ENCODE data around the gene PCBP4.
"Not testable (repeated sequence)": the region's sequence is repeated elsewhere in the genome, so short reads cannot be mapped to it uniquely, and the experiment has no call there.

The PCBP4 gene

GRCh38 chr3:51937611-51938450, 29.4 kb downstream of the PCBP4 start:
- DNase-seq, result no peak

- DNase-seq, result no peak
Observed at GRCh38 chr3:51937014-51937413, 30.2 kb downstream of the PCBP4 start.

GRCh38 chr3:51935886-51936755, 31.1 kb downstream of the PCBP4 start:
- DNase-seq, result no peak

- DNase-seq, result no peak
Observed at GRCh38 chr3:51934991-51935885, 32.0 kb downstream of the PCBP4 start.

GRCh38 chr3:51934139-51934850, 33.0 kb downstream of the PCBP4 start:
- no peak for DNase-seq

GRCh38 chr3:51933471-51934138, 33.6 kb downstream of the PCBP4 start:
- no peak for DNase-seq

- no peak for DNase-seq
Observed at GRCh38 chr3:51932471-51933370, 34.5 kb downstream of the PCBP4 start.

GRCh38 chr3:51931756-51932155, 35.5 kb downstream of the PCBP4 start:
- DNase-seq, result no peak

- DNase-seq, result no peak
Observed at GRCh38 chr3:51930439-51930838, 36.8 kb downstream of the PCBP4 start.

- no peak for DNase-seq
Observed at GRCh38 chr3:51929420-51930003, 37.7 kb downstream of the PCBP4 start.

- DNase-seq, result not testable (repeated sequence)
Observed at GRCh38 chr3:51928981-51929380, 38.3 kb downstream of the PCBP4 start.

- no peak for DNase-seq
Observed at GRCh38 chr3:51928438-51928837, 38.8 kb downstream of the PCBP4 start.

GRCh38 chr3:51927061-51927977, 39.9 kb downstream of the PCBP4 start:
- no peak for DNase-seq

GRCh38 chr3:51921081-51921578, 46.1 kb downstream of the PCBP4 start:
- DNase-seq, result no peak

GRCh38 chr3:51916418-51916817, 50.8 kb downstream of the PCBP4 start:
- no peak for DNase-seq

GRCh38 chr3:51908026-51908425, 59.2 kb downstream of the PCBP4 start:
- DNase-seq, result no peak

All from hematopoietic multipotent progenitor cell treated with erythropoietin and hydrocortisone succinate and interleukin-3 and kit ligand, for 8 days (in vitro differentiated cells).